Astrocyte (in vitro differentiated cells and primary cell): ENCODE results near the gene DLGAP4.

Source experiments
- EZH2 ChIP-seq: IDR thresholded peaks from 2 replicates; pipeline ENCODE4 v1.6.1; 2012; ENCODE audit warnings: mild to moderate bottlenecking, low read length, inconsistent platforms; ENCODE audit not compliant: insufficient read depth
- TF ChIP-seq, protein P1 (sequence below): IDR thresholded peaks from 2 replicates; pipeline ENCODE4 v1.5.1; 2011; ENCODE audit warnings: low read depth, mild to moderate bottlenecking, inconsistent platforms, low read length, moderate library complexity; ENCODE audit not compliant: insufficient read depth

DNA sequence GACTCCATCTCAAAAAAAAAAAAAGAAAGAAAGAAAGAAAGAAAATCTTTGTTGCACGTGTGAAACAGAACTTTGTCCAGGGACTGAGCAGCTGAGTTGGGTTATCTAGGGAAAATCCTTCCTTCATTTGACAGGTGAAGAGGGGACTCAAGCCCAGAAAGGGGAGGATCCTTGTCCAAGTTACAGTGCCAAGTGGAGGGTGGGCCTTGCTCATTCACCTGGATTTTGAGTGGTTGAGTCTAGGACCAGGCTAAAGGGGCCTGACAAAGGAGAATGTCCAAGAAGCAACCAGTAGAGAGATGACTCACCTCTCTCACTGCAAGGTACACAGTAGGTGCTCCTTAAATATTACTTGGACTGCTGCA, 269.9 kb downstream of the DLGAP4 start:
- TF ChIP-seq, protein P1, sequence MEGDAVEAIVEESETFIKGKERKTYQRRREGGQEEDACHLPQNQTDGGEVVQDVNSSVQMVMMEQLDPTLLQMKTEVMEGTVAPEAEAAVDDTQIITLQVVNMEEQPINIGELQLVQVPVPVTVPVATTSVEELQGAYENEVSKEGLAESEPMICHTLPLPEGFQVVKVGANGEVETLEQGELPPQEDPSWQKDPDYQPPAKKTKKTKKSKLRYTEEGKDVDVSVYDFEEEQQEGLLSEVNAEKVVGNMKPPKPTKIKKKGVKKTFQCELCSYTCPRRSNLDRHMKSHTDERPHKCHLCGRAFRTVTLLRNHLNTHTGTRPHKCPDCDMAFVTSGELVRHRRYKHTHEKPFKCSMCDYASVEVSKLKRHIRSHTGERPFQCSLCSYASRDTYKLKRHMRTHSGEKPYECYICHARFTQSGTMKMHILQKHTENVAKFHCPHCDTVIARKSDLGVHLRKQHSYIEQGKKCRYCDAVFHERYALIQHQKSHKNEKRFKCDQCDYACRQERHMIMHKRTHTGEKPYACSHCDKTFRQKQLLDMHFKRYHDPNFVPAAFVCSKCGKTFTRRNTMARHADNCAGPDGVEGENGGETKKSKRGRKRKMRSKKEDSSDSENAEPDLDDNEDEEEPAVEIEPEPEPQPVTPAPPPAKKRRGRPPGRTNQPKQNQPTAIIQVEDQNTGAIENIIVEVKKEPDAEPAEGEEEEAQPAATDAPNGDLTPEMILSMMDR = no peak
- no peak for TF ChIP-seq EZH2
